Activated naive CD8-positive, alpha-beta T cell treated with anti-CD3 and anti-CD28 coated beads for 36 hours (primary cell): Measurements from ENCODE around the gene NCKAP5. TPM values are rescaled to one million over a fixed set of nuclear protein-coding genes. Genes with fewer than 3 reads are reported as not detected.
"Not testable (repeated sequence)": the region's sequence is repeated elsewhere in the genome, so short reads cannot be mapped to it uniquely, and the experiment has no call there.

ENCODE experiments used
- DNase-seq: peaks from one replicate; pipeline ENCODE4 v3.0.0; 2021
- H3K27ac Mint-ChIP-seq: one replicate; pipeline ENCODE4 v1.8.0; 2022; ENCODE audit warnings: mild to moderate bottlenecking, moderate library complexity, mixed read lengths
- H3K27me3 Mint-ChIP-seq: one replicate; pipeline ENCODE4 v1.8.0; 2022; ENCODE audit warnings: mild to moderate bottlenecking, mixed read lengths
- H3K36me3 Mint-ChIP-seq: one replicate; pipeline ENCODE4 v1.8.0; 2021; ENCODE audit warnings: mild to moderate bottlenecking, mixed read lengths
- H3K4me1 Mint-ChIP-seq: one replicate; pipeline ENCODE4 v1.8.0; 2021; ENCODE audit warnings: mixed read lengths
- H3K4me3 Mint-ChIP-seq: one replicate; pipeline ENCODE4 v1.8.0; 2022; ENCODE audit warnings: mild to moderate bottlenecking, moderate library complexity, mixed read lengths
- H3K9me3 Mint-ChIP-seq: one replicate; pipeline ENCODE4 v1.8.0; 2022; ENCODE audit warnings: mixed read lengths
- total RNA-seq, 2 experiments: library from RNA; stranded (reverse); gene quantifications; one replicate each; pipeline ENCODE4 v1.2.3, GENCODE V29; 2021

Gene NCKAP5
- total RNA-seq, 2 experiments from 2014 or later: not detected

GRCh38 chr2:133484106-133484505 is 84.2 kb downstream of the NCKAP5 start:
- Mint-ChIP-seq H3K4me1 (no peaks in the 10 kb centered on the region), H3K36me3 (no peaks in the 10 kb centered on the region), H3K9me3 (no peaks in the 10 kb centered on the region), H3K27ac (no peak overlapping the region), H3K4me3 (no peak overlapping the region), H3K27me3 (peaks cover 11% of the 10 kb centered on the region)
- DNase-seq: no peak

GRCh38 chr2:133483181-133483580 is 85.1 kb downstream of the NCKAP5 start:
- no peaks in the 10 kb centered on the region for H3K4me1 Mint-ChIP-seq
- no peaks in the 10 kb centered on the region for H3K9me3 Mint-ChIP-seq
- no peak overlapping the region for H3K4me3 Mint-ChIP-seq
- no peak for DNase-seq
- H3K36me3 Mint-ChIP-seq: no peaks in the 10 kb centered on the region
- peaks cover 11% of the 10 kb centered on the region for H3K27me3 Mint-ChIP-seq
- no peak overlapping the region for H3K27ac Mint-ChIP-seq

DNA sequence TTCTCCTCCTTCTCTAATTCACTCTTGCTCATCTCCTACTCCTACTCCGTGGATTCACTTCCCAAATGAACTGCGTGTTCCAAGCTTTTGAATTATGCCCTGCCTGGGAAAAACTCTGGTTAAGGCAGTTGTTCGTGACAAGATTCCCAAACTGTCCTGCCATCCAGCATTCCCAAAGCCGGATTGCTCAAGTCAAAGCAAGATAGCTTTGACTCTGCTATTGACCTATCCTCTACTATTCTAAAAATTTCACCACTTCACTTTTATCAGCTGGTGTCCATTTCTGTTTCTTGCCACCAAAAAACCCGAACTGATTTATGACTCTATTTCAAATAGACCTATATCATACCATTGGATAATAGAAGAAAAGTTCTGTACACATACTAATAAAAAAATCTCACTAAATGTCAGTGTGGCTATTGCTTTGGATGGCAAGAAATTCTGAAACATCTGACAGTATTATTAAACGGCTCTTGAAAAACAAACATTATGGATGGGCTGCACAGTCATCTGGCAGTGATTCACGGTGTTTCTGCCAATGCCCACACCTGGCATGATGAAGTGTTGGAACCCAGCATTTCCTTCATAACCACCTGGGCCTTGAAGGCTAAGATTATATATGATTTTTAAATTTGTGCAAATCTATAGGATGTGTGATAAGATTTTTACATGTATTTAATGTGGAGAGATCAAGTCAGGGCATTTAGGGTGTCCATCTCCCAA is 87.4 kb downstream of the NCKAP5 start:
- Mint-ChIP-seq H3K4me1 (no peaks in the 10 kb centered on the region), H3K36me3 (no peaks in the 10 kb centered on the region), H3K4me3 (no peak overlapping the region), H3K27ac (no peak overlapping the region), H3K9me3 (no peaks in the 10 kb centered on the region), H3K27me3 (peaks cover 11% of the 10 kb centered on the region)
- no peak for DNase-seq

GRCh38 chr2:133477616-133477990 is 90.7 kb downstream of the NCKAP5 start:
- Mint-ChIP-seq H3K27me3 (peaks cover 6% of the 10 kb centered on the region), H3K36me3 (no peaks in the 10 kb centered on the region), H3K4me3 (no peak overlapping the region), H3K4me1 (no peaks in the 10 kb centered on the region), H3K27ac (no peak overlapping the region), H3K9me3 (no peaks in the 10 kb centered on the region)
- DNase-seq: no peak

GRCh38 chr2:133476931-133477615 is 91.2 kb downstream of the NCKAP5 start:
- peaks cover 6% of the 10 kb centered on the region for H3K27me3 Mint-ChIP-seq
- no peak for DNase-seq
- no peaks in the 10 kb centered on the region for H3K36me3 Mint-ChIP-seq
- no peak overlapping the region for H3K4me3 Mint-ChIP-seq
- H3K9me3 Mint-ChIP-seq: no peaks in the 10 kb centered on the region
- no peak overlapping the region for H3K27ac Mint-ChIP-seq
- H3K4me1 Mint-ChIP-seq: no peaks in the 10 kb centered on the region

DNA sequence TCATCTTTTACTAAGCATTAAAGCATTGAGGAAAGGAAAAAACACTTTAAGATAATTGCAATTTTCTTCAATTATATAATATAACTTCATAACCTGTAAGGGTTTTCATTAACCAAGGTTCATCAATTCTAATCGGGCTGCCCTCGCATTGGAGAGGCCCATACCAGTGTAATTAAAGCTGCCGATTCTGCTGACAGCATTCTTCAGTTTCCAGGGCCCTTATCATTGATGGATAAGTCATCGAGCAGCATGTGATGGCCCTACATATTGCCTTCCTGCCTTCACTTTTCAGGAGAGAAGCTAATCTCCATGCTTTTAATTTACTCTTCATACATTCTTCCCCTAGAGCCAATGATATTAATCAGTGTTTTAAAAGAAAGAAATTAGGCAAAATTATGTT is 92.0 kb downstream of the NCKAP5 start:
- Mint-ChIP-seq H3K4me3 (no peak overlapping the region), H3K9me3 (no peaks in the 10 kb centered on the region), H3K36me3 (no peaks in the 10 kb centered on the region), H3K4me1 (no peaks in the 10 kb centered on the region), H3K27ac (no peak overlapping the region), H3K27me3 (no peaks in the 10 kb centered on the region)
- no peak for DNase-seq

DNA sequence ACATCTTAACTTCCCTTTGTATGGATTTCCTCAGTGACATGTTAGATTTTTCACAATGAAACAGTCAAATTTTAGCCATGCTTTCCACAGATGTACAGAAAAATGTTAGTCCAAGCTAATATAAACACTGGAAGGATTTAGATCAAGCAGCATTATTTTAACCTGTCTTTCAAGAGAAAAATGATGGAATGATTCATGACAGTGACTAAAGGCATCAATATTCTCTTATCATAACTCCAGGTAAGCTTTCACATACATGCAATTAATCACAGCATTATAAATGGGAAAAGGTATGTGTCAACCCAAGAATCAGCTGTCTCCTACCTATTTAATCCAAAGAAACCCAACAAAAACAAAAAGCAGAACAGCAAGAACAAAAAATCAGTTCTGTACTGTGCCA is 92.7 kb downstream of the NCKAP5 start:
- no peak overlapping the region for H3K27ac Mint-ChIP-seq
- no peaks in the 10 kb centered on the region for H3K9me3 Mint-ChIP-seq
- no peak for DNase-seq
- H3K4me1 Mint-ChIP-seq: no peaks in the 10 kb centered on the region
- H3K27me3 Mint-ChIP-seq: no peaks in the 10 kb centered on the region
- H3K36me3 Mint-ChIP-seq: no peaks in the 10 kb centered on the region
- H3K4me3 Mint-ChIP-seq: no peak overlapping the region

- H3K9me3 Mint-ChIP-seq, H3K27ac Mint-ChIP-seq, H3K36me3 Mint-ChIP-seq, H3K4me1 Mint-ChIP-seq, H3K4me3 Mint-ChIP-seq, H3K27me3 Mint-ChIP-seq, DNase-seq: not testable (repeated sequence)
Observed at GRCh38 chr2:133470446-133470845, 97.8 kb downstream of the NCKAP5 start.

DNA sequence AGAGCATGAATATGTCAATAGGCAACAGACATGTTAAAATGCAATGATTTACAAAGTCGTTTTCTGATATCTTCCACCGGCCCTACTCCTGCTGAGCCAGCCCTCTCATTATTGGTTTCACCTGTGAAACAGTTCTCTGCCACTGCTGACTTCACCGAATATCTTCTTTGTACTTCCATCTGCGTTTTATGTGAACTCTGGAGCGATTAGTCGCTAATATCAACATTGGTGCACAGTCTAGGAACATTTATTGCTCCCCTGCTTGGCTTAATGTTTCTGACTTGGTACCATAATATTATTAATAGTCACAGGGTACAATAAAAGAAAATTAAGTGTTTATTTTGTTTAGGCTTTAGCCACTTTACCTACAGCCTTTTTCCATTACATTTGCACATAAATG is 105.5 kb downstream of the NCKAP5 start:
- no peak for DNase-seq
- Mint-ChIP-seq H3K9me3 (peaks cover 1% of the 10 kb centered on the region), H3K27me3 (peaks cover 4% of the 10 kb centered on the region), H3K4me3 (no peak overlapping the region), H3K4me1 (no peaks in the 10 kb centered on the region), H3K27ac (no peak overlapping the region), H3K36me3 (no peaks in the 10 kb centered on the region)

- Mint-ChIP-seq H3K4me3 (no peak overlapping the region), H3K27me3 (peaks cover 4% of the 10 kb centered on the region), H3K4me1 (no peaks in the 10 kb centered on the region), H3K9me3 (peaks cover 1% of the 10 kb centered on the region), H3K36me3 (no peaks in the 10 kb centered on the region), H3K27ac (no peak overlapping the region)
- DNase-seq: no peak
Observed at GRCh38 chr2:133461484-133461883, 106.8 kb downstream of the NCKAP5 start.

DNA sequence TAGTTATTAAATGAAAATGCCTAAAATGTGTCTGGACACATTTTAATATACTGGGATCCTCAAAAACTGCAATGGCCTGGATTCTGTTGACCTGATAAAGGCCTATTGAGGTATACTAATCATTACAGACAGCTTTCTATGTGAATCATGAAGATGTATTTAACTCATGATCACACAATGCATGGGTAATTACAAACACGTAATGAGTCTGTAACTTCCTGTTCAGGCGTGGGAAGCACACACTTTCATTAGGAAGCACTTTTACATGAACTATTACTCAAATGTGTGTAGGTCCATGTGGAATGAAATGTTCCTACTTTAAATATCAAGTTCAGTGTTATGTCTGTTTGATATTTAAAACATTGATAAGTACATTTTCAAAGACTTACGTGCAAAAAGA is 108.7 kb downstream of the NCKAP5 start:
- Mint-ChIP-seq H3K9me3 (peaks cover 1% of the 10 kb centered on the region), H3K4me1 (no peaks in the 10 kb centered on the region), H3K4me3 (no peak overlapping the region), H3K27me3 (peaks cover 4% of the 10 kb centered on the region), H3K27ac (no peak overlapping the region), H3K36me3 (no peaks in the 10 kb centered on the region)
- no peak for DNase-seq

- no peaks in the 10 kb centered on the region for H3K4me1 Mint-ChIP-seq
- H3K27ac Mint-ChIP-seq: no peak overlapping the region
- no peak for DNase-seq
- no peaks in the 10 kb centered on the region for H3K36me3 Mint-ChIP-seq
- no peak overlapping the region for H3K4me3 Mint-ChIP-seq
- peaks cover 4% of the 10 kb centered on the region for H3K27me3 Mint-ChIP-seq
- H3K9me3 Mint-ChIP-seq: peaks cover 1% of the 10 kb centered on the region
Observed at GRCh38 chr2:133458280-133458679, 110.0 kb downstream of the NCKAP5 start.

DNA sequence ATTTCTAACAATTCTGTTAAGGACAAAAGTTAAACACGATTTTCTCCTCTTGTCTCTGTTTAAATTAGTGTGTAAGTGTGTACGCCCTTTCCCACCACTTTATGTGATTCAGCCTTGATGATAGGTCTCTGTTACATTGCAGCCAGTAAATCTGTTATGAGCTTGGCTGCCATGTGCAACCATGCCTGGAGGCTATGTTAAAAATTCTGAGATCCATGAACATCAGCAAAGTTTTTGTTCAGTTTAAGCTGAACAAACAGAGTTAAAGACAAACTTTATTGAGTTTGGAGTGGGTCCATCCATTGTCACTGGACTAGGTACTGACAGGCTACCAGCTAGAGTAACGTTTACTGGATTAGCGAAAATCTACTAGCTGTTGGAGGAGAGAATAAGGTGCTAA is 110.4 kb downstream of the NCKAP5 start:
- DNase-seq: no peak
- Mint-ChIP-seq H3K36me3 (no peaks in the 10 kb centered on the region), H3K27me3 (peaks cover 4% of the 10 kb centered on the region), H3K4me3 (no peak overlapping the region), H3K27ac (no peak overlapping the region), H3K9me3 (peaks cover 1% of the 10 kb centered on the region), H3K4me1 (no peaks in the 10 kb centered on the region)

DNA sequence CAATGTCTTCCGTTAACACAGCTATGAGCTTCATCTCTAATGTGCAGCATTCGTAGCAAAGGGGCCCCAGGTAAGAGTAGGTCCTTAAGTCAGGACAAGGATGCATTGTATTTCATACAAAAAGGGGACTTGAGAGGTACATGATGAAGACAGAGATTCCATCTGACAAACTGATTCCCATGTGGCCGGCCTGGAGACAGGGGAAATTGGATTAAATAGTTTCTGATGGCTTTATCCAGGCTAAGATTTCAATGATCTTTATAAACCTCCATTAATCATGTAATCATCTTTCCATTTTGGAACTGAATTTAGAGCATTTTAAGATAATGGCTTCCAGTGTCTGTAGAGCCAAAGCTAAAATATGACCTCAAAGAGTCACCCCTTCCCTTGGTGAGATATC is 111.3 kb downstream of the NCKAP5 start:
- H3K9me3 Mint-ChIP-seq: peaks cover 1% of the 10 kb centered on the region
- H3K4me1 Mint-ChIP-seq: no peaks in the 10 kb centered on the region
- no peaks in the 10 kb centered on the region for H3K36me3 Mint-ChIP-seq
- H3K27me3 Mint-ChIP-seq: peaks cover 4% of the 10 kb centered on the region
- H3K27ac Mint-ChIP-seq: no peak overlapping the region
- no peak overlapping the region for H3K4me3 Mint-ChIP-seq
- DNase-seq: no peak

DNA sequence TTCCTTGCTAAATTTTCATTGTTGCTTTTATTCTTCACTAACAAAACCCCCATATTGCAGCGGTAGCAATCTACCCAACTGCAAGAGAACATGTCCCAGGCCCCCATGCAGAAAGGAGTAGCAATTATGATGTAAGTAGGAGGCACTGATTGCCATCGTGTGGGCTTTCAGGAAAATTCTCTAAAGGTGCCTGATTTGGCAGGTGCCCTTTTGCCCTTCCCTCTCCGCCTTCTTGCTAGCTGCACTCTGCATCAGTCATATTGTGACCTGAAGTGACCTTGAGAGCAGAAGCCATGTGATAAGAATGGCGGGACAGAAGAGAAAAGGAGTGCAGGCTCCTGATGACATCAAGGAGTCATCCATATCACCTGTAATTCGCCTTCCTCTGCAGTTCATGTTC is 112.1 kb downstream of the NCKAP5 start:
- H3K36me3 Mint-ChIP-seq: no peaks in the 10 kb centered on the region
- H3K27ac Mint-ChIP-seq: no peak overlapping the region
- peaks cover 4% of the 10 kb centered on the region for H3K27me3 Mint-ChIP-seq
- H3K9me3 Mint-ChIP-seq: peaks cover 1% of the 10 kb centered on the region
- no peak for DNase-seq
- H3K4me1 Mint-ChIP-seq: no peaks in the 10 kb centered on the region
- no peak overlapping the region for H3K4me3 Mint-ChIP-seq

DNA sequence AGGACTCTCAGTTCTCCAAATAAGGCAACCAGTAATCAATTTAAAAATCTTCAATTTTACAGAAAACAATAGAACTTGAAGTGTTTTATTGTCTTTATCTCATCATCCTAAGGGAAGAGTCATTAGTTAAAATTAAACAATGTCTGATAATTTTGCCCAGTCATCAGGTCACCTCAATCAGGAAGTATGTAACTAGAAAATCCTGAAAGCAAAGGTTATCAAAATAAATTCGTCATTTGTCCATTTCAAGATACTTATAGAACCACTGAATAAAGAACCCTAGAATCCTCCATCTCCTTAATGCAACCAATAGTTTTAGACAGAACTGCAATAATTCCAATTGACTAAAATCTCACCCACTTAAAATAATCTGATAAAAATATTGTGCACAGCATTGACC is 115.2 kb downstream of the NCKAP5 start:
- H3K4me3 Mint-ChIP-seq: no peak overlapping the region
- no peak for DNase-seq

More for the DNA sequence above, 115.2 kb downstream of the NCKAP5 start:
- Mint-ChIP-seq H3K27ac (no peak overlapping the region), H3K36me3 (no peaks in the 10 kb centered on the region), H3K9me3 (no peaks in the 10 kb centered on the region), H3K27me3 (no peaks in the 10 kb centered on the region), H3K4me1 (no peaks in the 10 kb centered on the region)
